HepG2 (cell line): Measurements from ENCODE around the gene POLR1C. TPM values are rescaled to one million over a fixed set of nuclear protein-coding genes. Genes with fewer than 3 reads are reported as not detected.

ENCODE experiments used
- BCL3 ChIP-seq: sonication (generic); formaldehyde crosslinking; IDR thresholded peaks from 2 replicates; pipeline ENCODE4 v1.5.1; 2020; ENCODE audit warnings: mild to moderate bottlenecking, missing genetic modification reagents, moderate library complexity
- DR1 ChIP-seq: sonication (generic); formaldehyde crosslinking; IDR thresholded peaks from 2 replicates; pipeline ENCODE4 v1.8.0; 2021; ENCODE audit warnings: mild to moderate bottlenecking, missing genetic modification reagents, inconsistent platforms
- HES4 ChIP-seq: sonication (generic); formaldehyde crosslinking; IDR thresholded peaks from 2 replicates; pipeline ENCODE4 v1.9.0; 2021; ENCODE audit warnings: mild to moderate bottlenecking, missing genetic modification reagents, borderline replicate concordance
- HNRNPL ChIP-seq: fragments of 200-400 bp; formaldehyde crosslinking; IDR thresholded peaks from 2 replicates; pipeline ENCODE4 v1.6.1; 2017; ENCODE audit warnings: mild to moderate bottlenecking, low read depth, low read length
- SP4 ChIP-seq: sonication (generic); formaldehyde crosslinking; IDR thresholded peaks from 2 replicates; pipeline ENCODE4 v1.8.1; 2023; ENCODE audit warnings: mild to moderate bottlenecking, missing genetic modification reagents
- ZBTB38 ChIP-seq: sonication (generic); formaldehyde crosslinking; IDR thresholded peaks from 2 replicates; pipeline ENCODE4 v1.5.1; 2020; ENCODE audit warnings: mild to moderate bottlenecking, missing genetic modification reagents
- ZNF407 ChIP-seq: sonication (generic); formaldehyde crosslinking; IDR thresholded peaks from one replicate; pipeline ENCODE4 v1.5.1; 2020; ENCODE audit warnings: mild to moderate bottlenecking, missing genetic modification reagents; ENCODE audit errors: not compliant biosample characterization
- ZNF441 ChIP-seq: sonication (generic); formaldehyde crosslinking; IDR thresholded peaks from 2 replicates; pipeline ENCODE4 v1.7.0; 2021; ENCODE audit warnings: missing genetic modification reagents, borderline replicate concordance
- ZNF747 ChIP-seq: sonication (generic); formaldehyde crosslinking; IDR thresholded peaks from 2 replicates; pipeline ENCODE4 v1.8.1; 2023; ENCODE audit warnings: missing genetic modification reagents, mild to moderate bottlenecking, borderline replicate concordance
- ZSCAN21 ChIP-seq: sonication (generic); formaldehyde crosslinking; IDR thresholded peaks from 2 replicates; pipeline ENCODE4 v1.8.0; 2022; ENCODE audit warnings: mild to moderate bottlenecking, missing genetic modification reagents, moderate library complexity, borderline replicate concordance
- ZSCAN30 ChIP-seq: sonication (generic); formaldehyde crosslinking; IDR thresholded peaks from 2 replicates; pipeline ENCODE4 v1.5.0; 2020; ENCODE audit warnings: mild to moderate bottlenecking, missing genetic modification reagents
- polyA plus RNA-seq, 8 experiments: library from polyadenylated mRNA; depleted of rRNA in 3 of 8; stranded (reverse) in 7 of 8; unstranded in 1 of 8; fragments of >200 nt; fragmentation: Illumina TruSeq in 4 of 8; extraction: Trizol in 4 of 8; gene quantifications; 2 replicates each; pipeline versions ENCODE4 v1.2.1 to v1.2.3, GENCODE V29; 2011 to 2016; ENCODE audit warnings: low read depth in 4 of 8, missing spikeins in 1 of 8, mixed read lengths in 1 of 8; ENCODE audit not compliant: insufficient read depth in 1 of 8
- total RNA-seq, 5 experiments: library from RNA; depleted of rRNA; stranded (reverse); fragments of >200 nt; fragmentation: Illumina TruSeq; extraction: Trizol; gene quantifications; 2 replicates each; pipeline ENCODE4 v1.2.3, GENCODE V29; 2016; ENCODE audit warnings: low read depth in 1 of 5
- TF ChIP-seq, protein P1 (sequence below): sonication (generic); formaldehyde crosslinking; IDR thresholded peaks from 2 replicates; pipeline ENCODE4 v1.5.0; 2020; ENCODE audit warnings: missing genetic modification reagents, mild to moderate bottlenecking, borderline replicate concordance
- TF ChIP-seq, protein P2 (sequence below): sonication (generic); formaldehyde crosslinking; IDR thresholded peaks from 2 replicates; pipeline ENCODE4 v1.5.1; 2020; ENCODE audit warnings: missing genetic modification reagents, mild to moderate bottlenecking, borderline replicate concordance
- TF ChIP-seq, protein P3 (sequence below): sonication (generic); formaldehyde crosslinking; IDR thresholded peaks from 2 replicates; pipeline ENCODE4 v1.5.0; 2020; ENCODE audit warnings: missing genetic modification reagents, mild to moderate bottlenecking, borderline replicate concordance

Gene POLR1C
- total and polyA plus RNA-seq, 2 of the 13 experiments (the other 11 are each of a cell fraction or from before 2014, with no cell fraction given) = 62.6 to 72.2 TPM

DNA sequence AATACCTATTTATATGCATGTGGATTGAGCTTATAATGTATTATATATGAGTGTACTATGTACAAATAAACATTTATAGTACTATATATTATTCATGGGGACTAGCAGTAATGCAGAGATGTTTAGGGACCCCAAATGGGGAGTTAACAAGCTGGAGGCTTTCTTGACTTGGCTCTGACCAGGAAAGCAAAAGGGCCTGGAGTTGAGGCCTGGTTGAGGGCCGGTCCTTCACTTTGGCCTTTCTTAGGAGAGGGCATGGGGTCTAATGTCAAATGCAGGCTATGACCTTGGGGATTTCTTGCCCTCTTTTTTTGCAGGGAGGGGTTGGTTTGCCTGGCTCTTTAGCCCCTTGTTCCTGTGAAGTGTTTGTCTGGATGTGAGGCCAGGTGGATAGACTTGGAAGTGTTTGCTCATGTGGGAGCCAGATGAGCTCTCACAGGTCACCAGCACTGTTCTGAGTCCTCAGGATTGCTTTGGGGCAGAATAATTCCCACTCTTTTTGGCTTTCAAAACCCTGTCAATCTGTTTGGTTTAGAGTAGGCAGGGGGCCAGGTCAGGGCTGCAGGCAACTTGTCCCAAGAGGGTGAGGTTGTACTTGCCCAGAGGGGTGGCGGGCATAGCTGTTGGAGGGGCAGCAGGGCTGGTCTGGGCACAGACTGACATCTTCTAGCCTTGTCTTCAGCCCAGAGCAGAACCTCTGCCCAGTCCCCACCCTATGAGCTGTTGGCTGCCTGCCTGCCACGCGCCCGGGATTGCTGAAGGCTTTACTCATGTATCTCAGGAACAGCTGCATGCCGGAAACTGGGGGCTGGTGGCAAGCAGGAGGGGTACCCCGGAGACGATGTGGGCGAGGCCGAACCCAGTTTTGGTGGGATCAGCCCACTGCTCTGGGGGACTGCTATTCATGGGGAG, 24.9 kb upstream of the POLR1C start (continued):
- peak; percentile 30 for TF ChIP-seq ZNF407 (CRISPR knock-in tag)
- no peak for TF ChIP-seq ZNF441
- 0 out of 2 replicates have a peak, but pooled peaks have one; percentile 71 for TF ChIP-seq BCL3 (CRISPR knock-in tag)
- 0 out of 2 replicates have a peak, but pooled peaks have one; percentile 14 for TF ChIP-seq ZBTB38
- TF ChIP-seq HES4 (CRISPR knock-in tag) = 0 out of 2 replicates have a peak, but pooled peaks have one; percentile 25
- 0 out of 2 replicates have a peak, but pooled peaks have one; percentile 64 for TF ChIP-seq ZNF747 (CRISPR knock-in tag)
- TF ChIP-seq, protein P1, sequence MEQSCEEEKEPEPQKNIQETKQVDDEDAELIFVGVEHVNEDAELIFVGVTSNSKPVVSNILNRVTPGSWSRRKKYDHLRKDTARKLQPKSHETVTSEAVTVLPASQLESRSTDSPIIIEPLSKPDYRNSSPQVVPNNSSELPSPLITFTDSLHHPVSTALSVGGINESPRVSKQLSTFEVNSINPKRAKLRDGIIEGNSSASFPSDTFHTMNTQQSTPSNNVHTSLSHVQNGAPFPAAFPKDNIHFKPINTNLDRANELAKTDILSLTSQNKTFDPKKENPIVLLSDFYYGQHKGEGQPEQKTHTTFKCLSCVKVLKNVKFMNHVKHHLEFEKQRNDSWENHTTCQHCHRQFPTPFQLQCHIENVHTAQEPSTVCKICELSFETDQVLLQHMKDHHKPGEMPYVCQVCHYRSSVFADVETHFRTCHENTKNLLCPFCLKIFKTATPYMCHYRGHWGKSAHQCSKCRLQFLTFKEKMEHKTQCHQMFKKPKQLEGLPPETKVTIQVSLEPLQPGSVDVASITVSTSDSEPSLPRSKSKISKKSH (CRISPR knock-in tag) = peak; percentile 40; the same call in 1 of the 2 replicates
- peak; percentile 76 for TF ChIP-seq HNRNPL
- no peak for TF ChIP-seq ZSCAN30 (CRISPR knock-in tag)
- TF ChIP-seq, protein P2, sequence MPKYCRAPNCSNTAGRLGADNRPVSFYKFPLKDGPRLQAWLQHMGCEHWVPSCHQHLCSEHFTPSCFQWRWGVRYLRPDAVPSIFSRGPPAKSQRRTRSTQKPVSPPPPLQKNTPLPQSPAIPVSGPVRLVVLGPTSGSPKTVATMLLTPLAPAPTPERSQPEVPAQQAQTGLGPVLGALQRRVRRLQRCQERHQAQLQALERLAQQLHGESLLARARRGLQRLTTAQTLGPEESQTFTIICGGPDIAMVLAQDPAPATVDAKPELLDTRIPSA = no peak
- no peak for TF ChIP-seq DR1 (CRISPR knock-in tag)
- peak; percentile 70; the same call in 1 of the 2 replicates for TF ChIP-seq SP4 (CRISPR knock-in tag)
- 0 out of 2 replicates have a peak, but pooled peaks have one; percentile 27 for TF ChIP-seq ZSCAN21 (CRISPR knock-in tag)
- TF ChIP-seq, protein P3, sequence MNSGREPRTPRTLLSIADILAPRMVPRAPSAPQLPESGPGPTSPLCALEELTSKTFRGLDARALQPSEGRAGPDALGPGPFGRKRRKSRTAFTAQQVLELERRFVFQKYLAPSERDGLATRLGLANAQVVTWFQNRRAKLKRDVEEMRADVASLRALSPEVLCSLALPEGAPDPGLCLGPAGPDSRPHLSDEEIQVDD (CRISPR knock-in tag) = peak; percentile 41; the same call in 1 of the 2 replicates
